Jurkat, Clone E6-1 (cell line): ENCODE results near the gene NDFIP2.

Source experiments
- DNase-seq: peaks from one replicate; pipeline ENCODE4 v3.0.0-alpha.2; 2011; ENCODE audit warnings: low read depth, low spot score
- H3K4me3 ChIP-seq: 2 replicates; pipeline ENCODE4 v1.5.1; 2011; ENCODE audit warnings: mild to moderate bottlenecking, low read length, control low read depth, moderate library complexity

Gene NDFIP2

GRCh38 chr13:79525064-79525857 is 44.3 kb downstream of the NDFIP2 start:
- DNase-seq = no peak
- H3K4me3 ChIP-seq = no peak overlapping the region

- no peak overlapping the region for H3K4me3 ChIP-seq
- DNase-seq = no peak
Measured at GRCh38 chr13:79527698-79528097, 46.7 kb downstream of the NDFIP2 start.

- H3K4me3 ChIP-seq = no peak overlapping the region
- no peak for DNase-seq
Measured at GRCh38 chr13:79528356-79528755, 47.4 kb downstream of the NDFIP2 start.

- H3K4me3 ChIP-seq = no peak overlapping the region
- no peak for DNase-seq
Measured at GRCh38 chr13:79528759-79529191, 47.8 kb downstream of the NDFIP2 start.

GRCh38 chr13:79529817-79530216 is 48.9 kb downstream of the NDFIP2 start:
- no peak for DNase-seq
- H3K4me3 ChIP-seq = no peak overlapping the region

- DNase-seq = no peak
- H3K4me3 ChIP-seq = no peak overlapping the region
Measured at GRCh38 chr13:79530270-79530669, 49.3 kb downstream of the NDFIP2 start.

GRCh38 chr13:79531542-79532254 is 50.7 kb downstream of the NDFIP2 start:
- no peak overlapping the region for H3K4me3 ChIP-seq
- no peak for DNase-seq

GRCh38 chr13:79532576-79532975 is 51.6 kb downstream of the NDFIP2 start:
- DNase-seq = no peak
- no peak overlapping the region for H3K4me3 ChIP-seq

- no peak for DNase-seq
- H3K4me3 ChIP-seq = no peak overlapping the region
Measured at GRCh38 chr13:79533781-79534400, 52.9 kb downstream of the NDFIP2 start.

- DNase-seq = no peak
- no peak overlapping the region for H3K4me3 ChIP-seq
Measured at GRCh38 chr13:79534596-79534995, 53.6 kb downstream of the NDFIP2 start.

- no peak overlapping the region for H3K4me3 ChIP-seq
- no peak for DNase-seq
Measured at GRCh38 chr13:79538757-79539156, 57.8 kb downstream of the NDFIP2 start.

GRCh38 chr13:79540504-79540903 is 59.5 kb downstream of the NDFIP2 start:
- no peak overlapping the region for H3K4me3 ChIP-seq
- DNase-seq = no peak

- DNase-seq = peak; percentile 72
- no peak overlapping the region for H3K4me3 ChIP-seq
Measured at GRCh38 chr13:79541426-79542049, 60.6 kb downstream of the NDFIP2 start.

GRCh38 chr13:79543883-79544282 is 62.9 kb downstream of the NDFIP2 start:
- no peak overlapping the region for H3K4me3 ChIP-seq
- no peak for DNase-seq

- DNase-seq = no peak
- no peak overlapping the region for H3K4me3 ChIP-seq
Measured at GRCh38 chr13:79547211-79548195, 66.5 kb downstream of the NDFIP2 start.

- no peak overlapping the region for H3K4me3 ChIP-seq
- DNase-seq = no peak
Measured at GRCh38 chr13:79548902-79549301, 67.9 kb downstream of the NDFIP2 start.

- H3K4me3 ChIP-seq = no peak overlapping the region
- no peak for DNase-seq
Measured at GRCh38 chr13:79549355-79550106, 68.6 kb downstream of the NDFIP2 start.

- no peak for DNase-seq
- H3K4me3 ChIP-seq = no peak overlapping the region
Measured at GRCh38 chr13:79557666-79558065, 76.7 kb downstream of the NDFIP2 start.
